Left renal pelvis (tissue), 4 donors: ENCODE data around the gene AKR1C2. TPM values are rescaled to one million over a fixed set of nuclear protein-coding genes. Genes with fewer than 3 reads are reported as not detected.
"Not testable (repeated sequence)": the region's sequence is repeated elsewhere in the genome, so short reads cannot be mapped to it uniquely, and the experiment has no call there.

Experiments used
- DNase-seq, 4 donors: peaks; one replicate each; pipeline ENCODE4 v3.0.0-alpha.2; 2013; ENCODE audit warnings: low read depth in 4 of 4, low spot score in 3 of 4
- polyA plus RNA-seq, 4 donors: library from polyadenylated mRNA; unstranded; fragments of 120-200 nt; gene quantifications; one replicate each; pipeline ENCODE4 v1.2.1, GENCODE V29; 2013; ENCODE audit not compliant: insufficient read length in 4 of 4

The AKR1C2 gene
- polyA plus RNA-seq, 4 donors = 7.9 to 39.3 (median 11.6) TPM

DNA sequence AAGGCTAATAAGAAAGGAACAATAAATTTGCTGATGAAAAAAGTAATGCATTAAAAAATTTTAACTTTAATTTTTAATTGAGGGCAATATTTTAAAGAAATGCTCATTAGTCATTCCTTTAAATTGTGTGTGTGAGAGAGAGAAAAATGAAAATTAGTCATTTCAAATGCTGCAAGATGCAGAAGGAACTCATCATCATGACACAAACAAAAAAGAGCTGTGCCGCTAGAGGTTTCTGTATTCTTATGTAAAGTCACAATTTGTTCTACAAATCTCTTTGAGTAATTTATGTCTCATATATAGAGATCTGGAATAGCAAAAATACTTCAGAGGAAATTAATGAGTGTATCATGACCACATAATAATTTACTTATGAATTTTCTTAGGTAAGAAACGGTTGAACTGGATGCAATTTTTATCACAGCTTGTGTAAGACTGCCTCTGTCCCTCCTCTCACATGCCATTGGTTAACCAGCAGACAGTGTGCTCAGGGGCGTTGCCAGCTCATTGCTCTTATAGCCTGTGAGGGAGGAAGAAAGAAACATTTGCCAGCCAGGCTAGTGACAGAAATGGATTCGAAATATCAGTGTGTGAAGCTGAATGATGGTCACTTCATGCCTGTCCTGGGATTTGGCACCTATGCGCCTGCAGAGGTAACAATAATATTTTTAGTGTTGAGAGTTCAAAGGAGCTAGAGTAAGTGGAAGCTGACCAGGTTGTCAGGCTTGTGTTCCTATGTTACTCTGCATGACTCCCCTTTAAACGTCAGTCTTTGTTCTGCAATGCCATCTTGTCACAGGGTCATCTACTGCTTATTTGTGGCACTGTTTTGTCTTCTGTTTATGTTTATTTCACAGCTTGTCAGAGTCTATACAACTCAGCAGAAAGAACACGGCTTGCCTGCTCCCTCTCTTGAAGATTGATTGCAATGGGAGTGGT is 40.5 kb downstream of the AKR1C2 start, which contains the start of gene AKR1C1:
TSS of gene AKR1C1 (plus strand) at position 540 of the 939 bp plus-strand sequence. CDS start at position 570, 30 bp downstream.
- not testable (repeated sequence) for DNase-seq

DNA sequence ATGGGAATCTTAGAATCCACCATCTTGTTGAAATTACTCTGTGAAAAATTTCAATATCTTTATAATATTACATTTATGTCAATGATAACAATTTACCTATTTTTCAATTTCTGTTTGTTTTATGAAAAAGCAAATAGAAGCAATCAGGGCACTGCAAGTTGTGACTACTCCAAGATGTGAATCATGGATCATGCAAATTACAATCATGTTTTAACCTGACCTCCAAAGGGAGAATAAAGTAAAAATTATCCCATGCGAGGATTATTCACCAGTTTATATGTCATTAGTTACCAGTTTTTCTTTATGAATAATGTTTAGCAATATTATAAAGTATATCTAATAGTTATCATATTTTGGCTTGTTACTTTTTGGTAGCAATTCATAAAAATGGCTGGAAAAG is 41.3 kb downstream of the AKR1C2 start:
- DNase-seq = not testable (repeated sequence)

DNA sequence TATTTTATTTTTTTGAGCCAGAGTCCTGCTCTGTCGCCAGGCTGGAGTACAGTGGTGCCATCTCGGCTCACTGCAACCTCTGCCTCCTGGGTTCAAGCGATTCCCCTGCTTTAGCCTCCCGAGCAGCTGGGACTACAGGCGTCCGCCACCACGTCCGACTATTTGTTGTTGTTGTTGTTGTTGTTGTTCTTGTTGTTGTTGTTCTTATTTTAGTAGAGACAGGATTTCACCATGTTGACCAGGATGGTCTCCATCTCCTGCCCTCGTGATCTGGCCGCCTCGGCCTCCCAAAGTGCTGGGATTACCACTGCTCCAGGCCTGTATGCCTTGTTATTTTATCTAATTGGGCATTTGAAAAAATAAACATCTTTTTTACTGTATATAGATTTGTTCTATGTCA is 42.1 kb downstream of the AKR1C2 start:
- DNase-seq = not testable (repeated sequence)

DNA sequence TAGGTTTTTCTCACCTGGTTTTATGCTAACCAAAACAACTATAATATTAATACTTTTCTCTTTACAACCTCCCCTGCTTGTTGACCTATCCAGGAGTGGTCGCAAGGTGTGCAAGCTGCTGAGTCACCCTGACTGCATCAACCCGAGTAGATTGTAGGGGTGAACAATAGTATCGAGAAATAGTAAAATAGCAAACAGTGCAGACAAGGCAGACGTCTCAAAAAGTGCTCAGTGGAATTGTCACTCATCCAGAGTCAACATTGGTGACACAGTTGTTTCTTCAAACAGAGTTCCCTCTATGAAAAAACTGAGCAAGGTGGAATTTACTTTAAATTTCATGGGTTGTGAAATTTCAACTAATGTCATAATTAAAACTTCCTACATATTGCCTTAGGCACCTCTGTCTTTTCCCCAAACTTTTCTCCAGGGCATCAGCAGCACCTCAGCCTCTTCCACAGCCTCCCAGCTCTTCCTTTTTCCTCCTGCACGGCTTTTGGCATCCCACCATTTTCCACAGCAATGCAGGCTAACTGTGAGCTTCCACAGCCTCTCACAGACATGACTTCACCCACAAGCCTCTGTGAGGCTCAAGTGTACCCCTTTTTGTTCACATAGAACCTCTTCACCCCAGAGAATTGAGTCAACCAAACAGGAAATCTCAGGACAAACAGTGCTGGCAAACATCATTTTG is 46.6 kb downstream of the AKR1C2 start:
- DNase-seq = not testable (repeated sequence)

DNA sequence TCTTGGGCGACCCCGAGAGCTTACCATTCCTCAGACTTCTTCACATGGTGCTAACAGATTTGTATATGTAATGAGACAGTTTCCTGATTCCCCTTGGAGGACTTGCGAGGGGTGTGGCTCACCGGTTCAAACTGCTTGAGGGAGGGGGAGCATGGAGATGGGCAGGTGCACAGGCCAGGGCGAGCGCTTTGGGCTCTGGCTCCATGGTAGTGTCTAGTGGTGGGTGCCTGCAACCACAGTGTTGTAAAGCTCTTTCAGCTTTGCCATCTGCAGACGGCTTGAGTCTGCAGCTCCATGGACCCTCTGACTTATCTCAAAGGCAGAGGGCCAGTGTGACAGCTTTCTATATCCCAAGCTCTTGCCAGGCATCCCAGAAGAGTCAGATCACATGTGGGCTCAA is 47.6 kb downstream of the AKR1C2 start:
- DNase-seq = not testable (repeated sequence)

DNA sequence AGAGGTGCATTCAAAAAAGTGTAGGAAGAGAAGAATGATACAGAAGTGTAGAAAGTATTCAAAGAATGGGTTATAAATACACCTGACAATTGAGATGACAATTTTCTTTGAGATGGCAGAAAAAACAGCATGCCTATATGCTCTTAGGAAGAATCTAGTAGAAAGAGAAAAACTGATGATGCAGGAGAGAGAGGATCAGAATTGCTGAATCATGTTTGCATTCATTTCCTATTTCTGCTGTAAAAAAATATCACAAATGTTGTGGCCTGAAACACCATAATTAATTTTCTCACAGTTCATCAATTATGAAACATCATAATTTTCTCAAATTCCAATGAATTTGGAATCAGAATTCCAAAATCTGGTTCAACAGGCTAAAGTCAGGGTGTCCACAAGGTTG is 50.3 kb downstream of the AKR1C2 start:
- no peak for DNase-seq

DNA sequence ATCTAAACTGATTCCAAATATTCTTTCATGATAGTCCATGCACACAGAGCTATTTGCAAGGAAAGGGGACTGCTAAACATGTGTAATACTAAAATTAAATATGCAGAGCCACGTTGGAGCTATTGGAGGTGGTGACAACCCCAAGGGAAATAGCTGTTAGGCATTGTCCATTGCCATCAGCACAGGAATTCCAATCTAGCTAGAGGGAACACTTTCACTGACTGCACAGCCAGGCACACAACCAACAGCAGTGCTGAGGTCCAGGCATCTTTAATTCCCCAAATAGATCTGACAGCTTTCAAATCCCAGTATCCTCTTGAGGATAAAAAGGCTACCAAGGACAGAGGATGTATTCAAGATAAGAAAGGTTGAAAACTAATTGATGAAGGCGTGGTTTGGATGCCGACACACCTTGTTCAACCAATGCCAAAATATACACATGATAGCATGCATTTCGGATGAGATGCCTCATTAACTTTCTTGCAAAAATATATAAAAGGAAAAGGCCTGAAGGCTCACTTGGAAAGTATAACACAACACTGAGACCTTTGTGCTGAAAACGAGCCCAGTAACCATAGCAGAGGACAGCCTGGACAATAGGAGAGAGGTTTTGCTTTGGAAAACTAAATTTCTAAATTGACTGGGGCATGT is 52.0 kb downstream of the AKR1C2 start:
- not testable (repeated sequence) for DNase-seq

DNA sequence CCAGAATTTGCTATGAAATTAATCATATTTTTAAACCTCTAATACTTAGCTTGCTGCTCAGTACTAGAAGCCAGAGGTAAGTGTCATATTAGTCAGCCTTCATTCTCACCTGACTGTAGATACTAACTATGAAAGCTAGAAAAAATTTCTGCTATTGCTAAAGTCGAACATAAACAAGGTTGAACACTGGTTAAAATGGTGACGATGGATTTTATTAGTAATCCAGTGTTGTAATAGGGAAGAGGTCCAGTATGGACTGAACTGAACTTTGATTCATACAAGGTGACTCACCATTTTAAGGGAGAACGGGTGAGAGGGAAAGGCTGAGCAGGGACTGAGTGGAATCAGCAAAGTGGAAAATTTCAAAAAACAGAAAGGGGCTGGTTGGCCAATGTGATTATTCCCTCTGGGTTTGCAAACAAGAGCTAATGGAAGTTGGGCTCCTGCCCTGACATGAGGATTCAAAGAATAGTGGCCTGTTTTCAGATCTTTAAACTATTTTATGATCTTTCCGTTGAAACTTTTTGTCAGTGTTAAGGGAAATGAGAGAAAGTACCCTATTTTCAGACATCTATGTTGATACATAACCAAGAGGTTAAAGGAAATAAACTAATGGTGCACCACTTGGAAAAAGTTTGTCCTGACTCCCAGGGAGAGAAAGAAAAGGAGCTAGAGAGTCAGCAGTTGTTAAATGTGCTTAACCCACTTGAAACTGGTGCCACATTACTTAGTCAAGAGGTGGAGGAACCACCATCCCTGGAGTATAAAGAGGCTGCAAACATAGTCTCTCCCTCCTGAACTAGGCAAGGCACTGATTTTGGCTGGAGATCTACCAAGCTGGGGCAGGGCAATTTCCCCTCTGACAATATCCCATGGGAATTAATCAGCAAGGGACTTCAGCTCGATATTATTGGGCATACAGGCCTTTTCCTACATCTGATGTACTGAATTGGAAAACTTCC is 55.7 kb downstream of the AKR1C2 start:
- no peak for DNase-seq

DNA sequence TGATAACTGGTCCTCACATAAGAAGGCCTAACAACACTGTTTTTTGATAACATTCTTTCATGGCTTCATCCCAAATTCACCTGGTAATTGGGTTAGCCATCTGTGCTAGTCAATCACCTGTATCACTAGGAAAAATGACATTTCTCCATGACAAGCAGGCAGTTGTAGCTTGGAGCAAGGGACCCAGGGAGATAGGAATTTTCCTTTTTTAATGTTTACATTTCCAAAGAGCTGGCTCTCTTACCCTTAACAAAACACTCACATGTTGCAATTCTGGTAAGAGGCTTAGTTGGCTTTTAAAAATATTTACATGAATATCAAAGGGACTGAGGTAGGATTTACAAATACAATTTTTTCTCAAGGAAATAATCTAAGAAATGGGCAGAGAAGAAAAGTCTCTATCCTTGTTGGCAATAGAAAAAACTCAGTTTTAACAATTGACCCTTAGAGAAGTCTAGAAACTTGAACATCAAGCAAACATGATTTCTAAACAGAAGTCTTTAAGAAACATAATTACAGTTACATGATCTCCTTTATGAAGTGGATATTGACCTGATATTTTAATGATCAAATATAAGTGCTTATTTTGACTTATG is 56.5 kb downstream of the AKR1C2 start:
- no peak for DNase-seq

DNA sequence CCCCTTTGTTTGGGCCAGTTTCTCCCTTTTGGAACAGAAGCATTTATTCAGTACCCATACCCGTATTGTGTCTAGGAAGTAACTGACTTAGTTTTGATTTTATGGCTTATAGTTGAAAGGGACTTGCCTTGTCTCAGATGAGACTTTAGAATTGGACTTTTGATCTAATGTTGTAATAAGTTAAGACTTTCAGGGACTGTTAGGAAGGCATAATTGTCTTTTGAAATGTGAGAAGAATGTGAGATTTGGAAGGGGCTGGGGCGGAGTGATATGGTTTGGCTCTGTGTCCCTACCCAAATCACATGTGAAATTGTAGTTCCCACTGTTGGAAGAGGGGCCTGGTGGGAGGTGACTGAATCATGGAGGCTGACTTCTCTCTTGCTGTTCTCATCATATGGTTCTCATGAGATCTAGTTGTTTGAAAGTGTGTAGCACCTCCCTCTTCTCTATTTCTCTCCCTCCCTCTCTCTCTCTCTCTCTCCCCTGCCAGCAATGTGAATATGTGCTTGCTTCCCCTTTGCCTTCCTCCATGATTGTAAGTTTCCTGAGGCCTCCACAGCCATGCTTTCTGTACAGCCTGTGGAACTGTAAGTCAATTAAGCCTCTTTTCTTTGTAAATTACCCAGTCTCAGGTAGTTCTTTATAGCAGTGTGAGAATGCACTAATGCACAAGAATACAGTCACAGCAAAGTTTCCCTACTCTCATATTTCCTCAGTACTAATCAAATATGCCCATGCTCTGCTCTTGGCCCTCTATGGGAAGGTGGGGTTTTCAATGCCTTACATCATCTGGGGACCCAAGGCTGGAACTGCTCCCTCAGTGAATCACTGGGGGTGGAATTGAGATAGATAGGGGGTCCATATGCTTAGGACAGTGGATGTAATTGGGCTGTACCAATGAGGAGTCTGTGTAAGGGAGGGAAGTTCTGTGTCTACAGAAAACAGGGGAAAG is 57.6 kb downstream of the AKR1C2 start:
- DNase-seq = no peak

DNA sequence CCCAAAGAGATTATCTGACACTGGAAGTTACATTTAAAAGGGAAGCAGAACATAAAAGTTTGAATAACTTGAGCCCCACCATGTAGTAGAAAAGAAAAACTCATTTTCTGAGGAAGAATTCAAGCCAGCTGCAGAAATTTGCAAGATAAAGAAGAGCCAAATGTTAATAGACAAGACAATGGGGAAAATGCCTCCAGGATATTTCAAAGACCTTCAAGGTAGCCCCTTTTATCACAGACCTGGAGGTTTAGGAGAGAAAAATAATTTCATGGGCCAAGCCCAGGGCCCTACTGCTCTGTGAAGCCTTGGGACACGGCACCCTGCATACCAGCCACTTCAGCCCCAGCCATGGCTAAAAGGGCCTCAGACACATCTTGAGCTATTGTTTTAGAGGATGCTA is 58.8 kb downstream of the AKR1C2 start:
- DNase-seq = no peak

DNA sequence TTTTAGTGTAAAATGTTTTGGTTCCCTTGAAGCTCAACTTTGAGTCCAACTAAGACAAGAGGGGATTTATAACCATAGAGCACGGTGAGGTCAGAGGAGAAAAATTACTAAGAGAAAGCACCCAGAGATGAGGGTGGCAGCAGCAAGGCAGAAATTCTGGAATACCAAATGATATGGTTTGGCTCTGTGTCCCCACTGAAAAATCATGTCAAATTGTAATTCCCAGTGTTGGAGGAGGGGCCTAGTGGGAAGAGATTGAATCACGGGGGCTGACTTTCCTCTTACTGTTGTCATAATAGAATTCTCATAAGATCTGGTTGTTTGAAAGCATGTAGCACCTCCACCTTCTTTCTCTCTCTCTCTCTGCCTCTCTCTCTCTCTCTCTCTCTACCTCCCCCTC is 59.8 kb downstream of the AKR1C2 start:
- DNase-seq = no peak

DNA sequence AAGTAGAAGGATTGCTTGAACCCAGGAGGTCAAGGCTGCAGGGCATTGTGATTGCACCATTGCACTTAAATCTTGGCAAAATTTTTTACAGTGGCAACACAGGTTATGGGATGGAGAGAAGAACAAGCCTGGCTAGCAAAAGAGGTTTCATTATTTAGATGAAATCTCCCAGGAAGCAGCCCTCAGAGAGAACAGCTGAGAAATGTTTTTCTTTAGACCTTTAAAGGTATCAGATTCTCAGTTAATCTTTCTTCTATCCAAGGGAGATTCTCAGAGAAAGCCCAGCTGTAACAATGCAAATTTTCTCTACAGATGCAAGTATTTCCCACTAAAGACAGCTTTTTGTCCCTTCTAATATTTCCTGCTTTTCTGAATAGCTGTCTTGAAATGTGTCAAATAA is 60.2 kb downstream of the AKR1C2 start:
- DNase-seq = not testable (repeated sequence)

DNA sequence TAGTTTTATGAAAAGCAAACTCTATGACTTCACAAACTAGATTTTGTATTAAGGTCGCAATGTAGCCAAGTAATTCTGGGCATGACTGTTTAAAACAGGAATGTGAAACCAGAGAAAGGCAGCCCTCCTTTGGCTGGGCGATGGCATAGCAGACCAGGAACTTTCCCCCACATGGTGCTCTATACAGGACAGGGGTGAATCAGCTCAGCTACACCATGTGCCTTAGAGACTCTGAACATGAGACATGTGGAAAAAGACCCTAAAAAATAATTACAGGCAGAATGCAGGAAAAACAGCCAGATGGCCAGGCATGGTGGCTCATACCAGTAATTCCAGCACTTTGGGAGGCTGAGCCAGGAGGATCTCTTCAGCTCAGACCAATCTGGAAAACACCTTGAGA is 60.7 kb downstream of the AKR1C2 start:
- DNase-seq = not testable (repeated sequence)

DNA sequence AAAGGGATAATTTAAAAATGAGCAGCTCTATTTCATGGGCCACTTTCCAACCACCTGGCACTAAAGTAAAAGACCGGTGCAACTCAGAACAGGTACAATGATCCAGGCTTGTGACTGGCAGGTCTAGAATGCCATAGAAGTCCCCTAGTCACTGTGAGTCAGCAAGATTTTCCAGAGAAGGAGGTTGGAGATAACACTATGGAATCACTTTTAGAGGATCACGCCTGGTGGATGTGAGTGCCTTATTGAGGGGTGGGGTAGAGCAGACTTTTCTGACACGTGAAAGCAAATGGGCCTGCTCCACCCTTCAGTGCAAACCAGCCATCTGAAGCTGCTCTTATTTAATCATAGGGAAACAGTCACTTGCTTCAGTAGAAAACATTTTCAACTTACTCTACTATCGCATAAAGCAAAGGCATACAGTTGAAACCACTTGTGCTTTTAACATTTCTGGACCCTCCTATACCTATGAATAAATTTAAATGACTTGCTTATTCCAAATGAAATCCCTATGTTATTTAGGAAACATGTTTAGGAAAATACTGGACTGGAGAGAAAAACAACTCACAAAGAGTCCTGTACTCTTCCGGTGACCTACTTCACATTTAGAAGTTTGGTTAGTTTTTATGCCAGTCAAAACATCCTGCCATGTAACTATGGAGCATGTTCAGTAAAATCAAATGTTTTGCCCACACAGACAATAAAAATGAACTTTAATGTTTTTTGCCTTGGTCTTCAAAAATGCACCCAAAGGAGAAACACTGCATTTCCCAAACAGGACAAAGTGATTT is 61.9 kb downstream of the AKR1C2 start:
- DNase-seq = no peak

DNA sequence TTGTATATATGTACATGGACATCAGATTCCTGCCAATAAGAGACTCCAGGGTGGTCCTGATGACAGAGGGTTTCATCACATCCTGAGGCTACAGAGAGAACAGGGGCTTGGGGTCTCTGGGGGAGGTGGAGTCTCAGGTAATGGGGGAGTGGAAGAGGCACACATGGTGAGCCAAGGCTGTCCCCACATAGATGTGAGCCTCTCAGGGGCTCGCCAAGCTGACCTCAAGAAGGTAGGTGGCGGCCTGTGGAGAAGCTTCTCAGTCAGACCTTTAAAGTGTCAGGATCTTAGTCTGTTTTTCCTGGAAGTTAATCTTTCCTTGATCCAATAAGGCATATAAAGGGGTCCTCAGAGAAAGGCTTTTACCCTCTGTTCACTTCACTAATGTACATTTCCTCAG is 62.7 kb downstream of the AKR1C2 start:
- not testable (repeated sequence) for DNase-seq

DNA sequence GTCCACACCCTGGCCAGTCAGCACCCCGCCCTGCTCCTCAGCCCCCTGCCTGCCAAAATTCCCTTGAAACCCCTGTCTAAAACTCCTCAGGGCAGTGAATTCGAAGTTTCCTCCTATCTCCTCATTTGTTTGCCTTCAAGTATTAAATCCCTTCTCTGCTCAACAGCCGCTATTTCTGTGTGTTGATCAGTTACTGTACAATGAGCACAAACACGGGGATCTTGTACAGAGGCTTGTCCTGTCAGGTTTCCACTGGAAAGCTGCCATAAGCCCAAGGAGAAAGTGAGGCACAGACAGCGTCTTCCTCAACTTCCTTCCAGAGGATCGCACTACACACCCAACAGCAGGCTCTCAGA is 63.6 kb downstream of the AKR1C2 start:
- DNase-seq = not testable (repeated sequence)
